Body of pancreas (tissue), 4 donors: Measurements from ENCODE around the gene HYAL2.

Experiments used
- CTCF ChIP-seq, 7 experiments: fragments of 450-650 bp in 4 of 7; fragments of 200-600 bp in 3 of 7; sonication (generic) in 3 of 7; IDR thresholded peaks; one replicate each; pipeline ENCODE4 v1.5.1; 2016 to 2019; ENCODE audit warnings: antibody characterized with exemption in 7 of 7
- POLR2A ChIP-seq, 3 donors: fragments of 450-650 bp; IDR thresholded peaks; one replicate each; pipeline ENCODE4 v1.6.1; 2016; ENCODE audit warnings: antibody characterized with exemption in 3 of 3, mild to moderate bottlenecking in 2 of 3

- TF ChIP-seq CTCF (IDR thresholded peaks at IDR 0.05) (peak in 6 of 7 experiments; percentile 37 to 76 (median 60)), POLR2A (IDR thresholded peaks at IDR 0.05) (peak in 1 of 3 donors; percentile 9)
Measured at GRCh38 chr3:50347187-50347813, 24.8 kb upstream of the HYAL2 start.
